ENCODE data around the gene PTPRN2. TPM values are rescaled to one million over a fixed set of nuclear protein-coding genes. Genes with fewer than 3 reads are reported as not detected.

Gene PTPRN2
- total RNA-seq, 2 experiments from 2014 or later = 0.70 TPM; not detected in 1

DNA sequence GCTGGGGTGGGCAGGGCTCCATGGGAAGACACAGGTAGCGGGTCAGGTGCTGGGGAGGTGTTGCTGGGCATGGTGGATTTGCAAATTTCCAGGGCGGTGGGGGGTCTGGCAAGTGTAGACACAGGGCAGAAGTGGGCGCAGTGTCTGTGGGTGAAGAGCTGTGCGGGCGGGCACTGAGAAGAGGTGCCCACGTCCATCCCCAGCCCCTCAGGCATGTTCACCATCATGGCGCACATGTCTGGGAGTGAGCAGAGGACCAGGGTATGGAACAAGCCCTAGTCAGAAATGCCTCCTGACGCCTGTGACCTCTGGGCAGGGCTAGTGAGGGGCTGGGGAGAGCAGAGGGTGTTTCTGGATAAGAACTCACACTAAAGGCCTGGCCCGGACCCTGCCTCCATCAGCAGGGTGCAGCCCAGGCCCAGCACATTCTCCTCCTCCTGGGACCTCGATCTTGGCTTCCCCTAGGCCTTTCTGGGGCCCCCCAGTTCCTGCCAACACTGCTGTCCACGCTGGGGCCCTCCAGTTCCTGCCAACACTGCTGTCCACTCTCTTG, 612.9 kb downstream of the PTPRN2 start:
- no peaks in the 10 kb centered on the region for H3K4me1 ChIP-seq (ENCODE audit: insufficient read depth, low read length, poor library complexity, severe bottlenecking)
- ChIA-PET CTCF (ENCODE audit: unreplicated experiment) (no interaction called here), POLR2A (interaction anchor here (0.6 kb wide), 1 partner anchor 813 kb away, joined by 3 read pairs; no protein-coding TSS in a partner anchor)
- H3K4me2 ChIP-seq (ENCODE audit: low read length) = no peak overlapping the region
- no peak overlapping the region for H3K27ac ChIP-seq (ENCODE audit: low read depth, low read length, poor library complexity, severe bottlenecking)
- intact Hi-C loops (cut with micrococcal nuclease; ENCODE audit: unreplicated experiment) = no loop called here
- no peaks in the 10 kb centered on the region for H3K9me3 ChIP-seq (ENCODE audit: low read length)
- no peaks in the 10 kb centered on the region for H4K20me1 ChIP-seq (ENCODE audit: insufficient read depth, low read length)
- no peak overlapping the region for H2AFZ ChIP-seq (ENCODE audit: low read length)
- H3K9me2 ChIP-seq (ENCODE audit: insufficient read depth, low read length) = no peaks in the 10 kb centered on the region
- H3K79me2 ChIP-seq (ENCODE audit: insufficient read depth, low read depth, low read length) = no peaks in the 10 kb centered on the region
- no peak for DNase-seq (ENCODE audit: low spot score)
- TF ChIP-seq, protein P1, sequence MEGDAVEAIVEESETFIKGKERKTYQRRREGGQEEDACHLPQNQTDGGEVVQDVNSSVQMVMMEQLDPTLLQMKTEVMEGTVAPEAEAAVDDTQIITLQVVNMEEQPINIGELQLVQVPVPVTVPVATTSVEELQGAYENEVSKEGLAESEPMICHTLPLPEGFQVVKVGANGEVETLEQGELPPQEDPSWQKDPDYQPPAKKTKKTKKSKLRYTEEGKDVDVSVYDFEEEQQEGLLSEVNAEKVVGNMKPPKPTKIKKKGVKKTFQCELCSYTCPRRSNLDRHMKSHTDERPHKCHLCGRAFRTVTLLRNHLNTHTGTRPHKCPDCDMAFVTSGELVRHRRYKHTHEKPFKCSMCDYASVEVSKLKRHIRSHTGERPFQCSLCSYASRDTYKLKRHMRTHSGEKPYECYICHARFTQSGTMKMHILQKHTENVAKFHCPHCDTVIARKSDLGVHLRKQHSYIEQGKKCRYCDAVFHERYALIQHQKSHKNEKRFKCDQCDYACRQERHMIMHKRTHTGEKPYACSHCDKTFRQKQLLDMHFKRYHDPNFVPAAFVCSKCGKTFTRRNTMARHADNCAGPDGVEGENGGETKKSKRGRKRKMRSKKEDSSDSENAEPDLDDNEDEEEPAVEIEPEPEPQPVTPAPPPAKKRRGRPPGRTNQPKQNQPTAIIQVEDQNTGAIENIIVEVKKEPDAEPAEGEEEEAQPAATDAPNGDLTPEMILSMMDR (conservative IDR thresholded peaks at IDR 0.05; ENCODE audit: low read length) = no peak
- TF ChIP-seq EZH2phosphoT487 (IDR thresholded peaks at IDR 0.05; ENCODE audit: borderline replicate concordance, low read depth, low read length) = no peak
- no peak overlapping the region for H3K4me3 ChIP-seq (ENCODE audit: low read depth, low read length, poor library complexity, severe bottlenecking)
- no TSS peak for BruUV-seq (replicated peaks)
- no peaks in the 10 kb centered on the region for H3K36me3 ChIP-seq (ENCODE audit: insufficient read depth, low read length)

DNA sequence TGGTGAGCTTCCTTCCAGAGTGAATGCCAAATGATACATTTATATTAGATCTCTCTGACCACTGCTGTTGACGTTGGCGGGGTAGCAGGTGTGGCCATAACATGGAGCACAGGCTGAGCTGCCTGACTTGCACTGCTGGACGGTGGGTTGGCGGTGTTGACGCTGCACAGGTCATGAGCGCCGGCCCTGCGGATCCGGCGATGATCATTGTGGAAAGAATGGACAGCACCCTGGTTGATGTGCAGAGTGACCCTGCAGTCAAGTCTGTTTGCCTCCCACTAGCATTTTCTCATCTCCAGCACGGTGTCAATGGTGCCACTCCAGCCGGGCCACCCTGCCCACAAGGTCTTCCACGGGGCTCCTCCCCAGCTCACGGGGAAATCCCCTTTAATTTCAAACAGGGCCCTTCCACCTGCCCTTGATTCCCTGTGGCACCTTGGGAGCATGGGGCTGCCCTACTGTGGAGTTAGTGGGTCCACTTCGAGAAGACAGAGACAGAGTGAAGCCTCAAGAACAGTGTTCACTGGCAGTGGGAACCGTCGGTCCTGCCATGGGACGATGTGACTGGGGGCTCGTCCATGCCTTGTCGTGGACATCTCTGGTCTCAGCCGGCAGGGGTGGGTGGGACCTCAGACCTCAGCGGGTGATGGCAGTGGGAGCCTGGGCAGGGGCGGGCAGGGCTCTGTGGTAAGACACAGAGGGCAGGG, 613.5 kb downstream of the PTPRN2 start:
- intact Hi-C loops (cut with micrococcal nuclease; ENCODE audit: unreplicated experiment) = no loop called here
- no peaks in the 10 kb centered on the region for H3K36me3 ChIP-seq (ENCODE audit: insufficient read depth, low read length)
- no peaks in the 10 kb centered on the region for H3K9me2 ChIP-seq (ENCODE audit: insufficient read depth, low read length)
- BruUV-seq (replicated peaks) = no TSS peak
- H3K79me2 ChIP-seq (ENCODE audit: insufficient read depth, low read depth, low read length) = no peaks in the 10 kb centered on the region
- CTCF ChIA-PET (ENCODE audit: unreplicated experiment) = no interaction called here
- POLR2A ChIA-PET = no interaction called here
- H3K4me3 ChIP-seq (ENCODE audit: low read depth, low read length, poor library complexity, severe bottlenecking) = no peak overlapping the region
- no peak overlapping the region for H3K4me2 ChIP-seq (ENCODE audit: low read length)
- no peaks in the 10 kb centered on the region for H4K20me1 ChIP-seq (ENCODE audit: insufficient read depth, low read length)
- no peaks in the 10 kb centered on the region for H3K4me1 ChIP-seq (ENCODE audit: insufficient read depth, low read length, poor library complexity, severe bottlenecking)
- no peak for DNase-seq (ENCODE audit: low spot score)
- TF ChIP-seq, protein P1 (conservative IDR thresholded peaks at IDR 0.05; ENCODE audit: low read length) = no peak
- TF ChIP-seq EZH2phosphoT487 (IDR thresholded peaks at IDR 0.05; ENCODE audit: borderline replicate concordance, low read depth, low read length) = no peak
- H2AFZ ChIP-seq (ENCODE audit: low read length) = no peak overlapping the region
- H3K27ac ChIP-seq (ENCODE audit: low read depth, low read length, poor library complexity, severe bottlenecking) = no peak overlapping the region
- no peaks in the 10 kb centered on the region for H3K9me3 ChIP-seq (ENCODE audit: low read length)

DNA sequence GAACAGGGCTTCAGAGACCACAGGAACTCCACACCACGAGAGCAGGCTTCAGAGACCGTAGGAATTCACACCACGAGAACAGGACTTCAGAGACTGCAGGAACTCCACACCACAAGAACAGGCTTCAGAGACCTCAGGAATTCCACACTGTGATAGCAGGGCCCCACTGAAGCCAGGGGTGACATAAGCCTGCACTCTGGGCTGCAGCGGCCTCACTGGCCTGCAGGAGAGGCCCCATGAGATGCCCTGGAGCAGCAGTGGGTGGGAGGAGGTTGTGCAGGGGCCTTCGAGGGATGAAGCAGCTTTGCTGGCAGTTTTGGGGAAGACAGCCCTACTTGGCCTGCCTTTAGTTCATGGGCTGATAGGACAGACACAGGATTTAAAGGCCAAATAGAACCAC, 614.7 kb downstream of the PTPRN2 start:
- TF ChIP-seq, protein P1 (conservative IDR thresholded peaks at IDR 0.05; ENCODE audit: low read length) = no peak
- no peaks in the 10 kb centered on the region for H3K9me3 ChIP-seq (ENCODE audit: low read length)

More for the DNA sequence above, 614.7 kb downstream of the PTPRN2 start:
- H3K27ac ChIP-seq (ENCODE audit: low read depth, low read length, poor library complexity, severe bottlenecking) = no peak overlapping the region
- CTCF ChIA-PET (ENCODE audit: unreplicated experiment) = no interaction called here
- no peak overlapping the region for H3K4me2 ChIP-seq (ENCODE audit: low read length)
- H3K79me2 ChIP-seq (ENCODE audit: insufficient read depth, low read depth, low read length) = no peaks in the 10 kb centered on the region
- no peaks in the 10 kb centered on the region for H3K9me2 ChIP-seq (ENCODE audit: insufficient read depth, low read length)
- DNase-seq (ENCODE audit: low spot score) = no peak
- no peak overlapping the region for H2AFZ ChIP-seq (ENCODE audit: low read length)
- H3K4me1 ChIP-seq (ENCODE audit: insufficient read depth, low read length, poor library complexity, severe bottlenecking) = no peaks in the 10 kb centered on the region
- no peaks in the 10 kb centered on the region for H3K36me3 ChIP-seq (ENCODE audit: insufficient read depth, low read length)
- intact Hi-C loops (cut with micrococcal nuclease; ENCODE audit: unreplicated experiment) = no loop called here
- POLR2A ChIA-PET = interaction anchor here (0.7 kb wide), 1 partner anchor 242 kb away, joined by 3 read pairs; no protein-coding TSS in a partner anchor
- H4K20me1 ChIP-seq (ENCODE audit: insufficient read depth, low read length) = no peaks in the 10 kb centered on the region
- no TSS peak for BruUV-seq (replicated peaks)
- no peak overlapping the region for H3K4me3 ChIP-seq (ENCODE audit: low read depth, low read length, poor library complexity, severe bottlenecking)

Data from OCI-LY7 (cell line).